Activated T-helper 2 cell treated with anti-CD3 and anti-CD28 coated beads, Interferon-gamma antibody, Interleukin-2, Interleukin-4, amounts not matched to agents 10 μg/mL and 5 μg/mL and 100 μg/mL, durations not matched to agents 14 hours and 24 hours and 36 hours (primary cell): ENCODE measurements around the gene PYHIN1. TPM values are rescaled to one million over a fixed set of nuclear protein-coding genes. Genes with fewer than 3 reads are reported as not detected.
A peak's percentile ranks its signal among the peaks of the same experiment; 100 is the strongest.
"Not testable (repeated sequence)": the region's sequence is repeated elsewhere in the genome, so short reads cannot be mapped to it uniquely, and the experiment has no call there.

Experiments
- DNase-seq: peaks from one replicate; pipeline ENCODE4 v3.0.0; 2021; ENCODE audit warnings: low spot score
- H3K27ac Mint-ChIP-seq: one replicate; pipeline ENCODE4 v1.8.0; 2021; ENCODE audit warnings: mixed read lengths
- H3K27me3 Mint-ChIP-seq: one replicate; pipeline ENCODE4 v1.8.0; 2021; ENCODE audit warnings: low read depth, mixed read lengths
- H3K36me3 Mint-ChIP-seq: one replicate; pipeline ENCODE4 v1.8.0; 2021; ENCODE audit warnings: low read depth, mixed read lengths
- H3K4me1 Mint-ChIP-seq: one replicate; pipeline ENCODE4 v1.8.0; 2021; ENCODE audit warnings: low read depth, mixed read lengths
- H3K4me3 Mint-ChIP-seq: one replicate; pipeline ENCODE4 v1.8.0; 2021; ENCODE audit warnings: low read depth, mild to moderate bottlenecking, moderate library complexity, mixed read lengths
- H3K9me3 Mint-ChIP-seq: one replicate; pipeline ENCODE4 v1.8.0; 2021; ENCODE audit warnings: mixed read lengths
- intact Hi-C: fragments of 100-400 bp; cut with micrococcal nuclease; formaldehyde crosslinking; loops from one replicate; pipeline ENCODE4 v1.15.1; 2023
- total RNA-seq: library from RNA; stranded (reverse); gene quantifications from 2 replicates; pipeline ENCODE4 v1.2.3, GENCODE V29; 2022

PYHIN1 gene
- total RNA-seq, 1 donor from 2014 or later, result 10.0 TPM

DNA sequence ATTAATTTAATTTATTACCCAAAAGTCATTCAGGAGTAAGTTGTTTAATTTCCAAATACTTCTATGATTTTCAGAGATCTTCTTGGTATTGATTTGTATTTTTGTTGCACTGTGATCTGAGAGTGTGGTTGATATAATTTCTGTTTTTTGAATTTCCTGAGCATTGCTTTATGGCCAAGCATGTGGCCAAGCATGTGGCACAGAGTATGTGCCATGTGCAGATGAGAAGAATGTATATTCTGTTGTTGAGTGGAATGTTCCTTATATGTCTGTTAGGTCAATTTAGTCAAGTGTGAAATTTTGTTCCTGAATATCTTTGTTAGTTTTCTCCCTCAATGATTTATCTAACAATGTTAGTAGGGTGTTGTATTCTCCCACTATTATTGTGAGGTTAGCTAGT lies 53.0 kb downstream of the PYHIN1 start:
- Mint-ChIP-seq H3K27me3 (peaks cover 3% of the 10 kb centered on the region), H3K9me3 (peaks cover 42% of the 10 kb centered on the region), H3K4me3 (no peak overlapping the region), H3K36me3 (peaks cover 44% of the 10 kb centered on the region), H3K4me1 (no peaks in the 10 kb centered on the region), H3K27ac (no peak overlapping the region)
- intact Hi-C loops, result no loop called here
- no peak for DNase-seq

- H3K9me3 Mint-ChIP-seq, result peaks cover 38% of the 10 kb centered on the region
- no peak overlapping the region for H3K27ac Mint-ChIP-seq
- intact Hi-C loops, result no loop called here
- peaks cover 1% of the 10 kb centered on the region for H3K27me3 Mint-ChIP-seq
- H3K36me3 Mint-ChIP-seq, result peaks cover 60% of the 10 kb centered on the region
- H3K4me1 Mint-ChIP-seq, result no peaks in the 10 kb centered on the region
- no peak for DNase-seq
- H3K4me3 Mint-ChIP-seq, result no peak overlapping the region
Observed at GRCh38 chr1:158989424-158989823, 58.1 kb downstream of the PYHIN1 start.

DNA sequence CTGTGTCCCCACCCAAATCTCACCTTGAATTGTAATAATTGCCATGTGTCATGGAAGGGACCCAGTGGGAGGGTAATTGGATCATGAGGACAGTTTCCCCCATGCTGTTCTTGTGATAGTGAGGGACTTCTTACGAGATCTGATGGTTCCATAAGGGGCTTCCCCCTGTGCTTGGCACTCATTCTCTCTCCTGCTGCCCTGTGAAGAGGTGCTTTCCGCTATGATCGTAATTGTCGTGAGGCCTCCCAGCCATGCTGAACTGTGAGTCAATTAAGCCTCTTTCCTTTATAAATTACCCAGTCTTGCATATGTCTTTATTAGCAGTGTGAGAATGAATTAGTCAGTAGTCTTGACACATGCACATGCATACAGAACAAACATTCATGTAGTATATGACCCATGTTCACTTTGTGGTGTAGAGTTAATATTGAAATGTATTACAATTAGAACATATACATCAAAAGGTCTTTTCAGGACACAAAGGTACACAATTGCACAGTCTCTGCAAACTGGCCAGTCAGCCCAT lies 61.5 kb downstream of the PYHIN1 start:
- Mint-ChIP-seq H3K27me3 (peaks cover 1% of the 10 kb centered on the region), H3K4me1 (peaks cover 16% of the 10 kb centered on the region), H3K9me3 (peaks cover 40% of the 10 kb centered on the region), H3K27ac (no peak overlapping the region), H3K36me3 (peaks cover 66% of the 10 kb centered on the region), H3K4me3 (no peak overlapping the region)
- intact Hi-C loops, result no loop called here
- DNase-seq, result no peak

DNA sequence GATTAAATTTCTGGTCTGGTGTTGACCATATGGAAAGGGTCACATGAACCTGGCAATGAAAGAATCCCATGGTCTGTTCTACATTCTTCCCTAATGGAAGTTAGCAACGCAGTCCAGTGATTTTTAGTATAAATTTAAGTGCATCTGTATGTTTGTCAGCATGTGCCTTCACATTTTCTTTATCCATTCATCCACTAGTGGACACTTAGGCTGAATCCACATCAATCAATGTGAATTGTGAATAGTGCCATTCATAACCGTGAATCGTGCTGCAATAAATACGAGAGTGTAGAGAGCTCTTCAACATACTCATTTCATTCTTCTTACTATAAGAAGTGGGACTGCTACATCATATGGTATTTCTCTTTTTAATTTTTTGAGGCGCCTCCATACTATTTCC lies 65.6 kb downstream of the PYHIN1 start:
- peaks cover 59% of the 10 kb centered on the region for H3K36me3 Mint-ChIP-seq
- no peaks in the 10 kb centered on the region for H3K27me3 Mint-ChIP-seq
- DNase-seq, result no peak
- H3K4me1 Mint-ChIP-seq, result peaks cover 31% of the 10 kb centered on the region
- no peak overlapping the region for H3K4me3 Mint-ChIP-seq
- peaks cover 32% of the 10 kb centered on the region for H3K9me3 Mint-ChIP-seq
- H3K27ac Mint-ChIP-seq, result no peak overlapping the region
- intact Hi-C loops, result loop anchor here (5.0 kb wide), 2 partner anchors 250 to 795 kb away; no protein-coding TSS in a partner anchor

- DNase-seq, result no peak
- peaks cover 31% of the 10 kb centered on the region for H3K4me1 Mint-ChIP-seq
- no peak overlapping the region for H3K27ac Mint-ChIP-seq
- peak overlapping the region; percentile 43 for H3K4me3 Mint-ChIP-seq
- H3K36me3 Mint-ChIP-seq, result peaks cover 46% of the 10 kb centered on the region
- peaks cover 20% of the 10 kb centered on the region for H3K9me3 Mint-ChIP-seq
- no peaks in the 10 kb centered on the region for H3K27me3 Mint-ChIP-seq
- intact Hi-C loops, result loop anchor here (1.0 to 5.0 kb wide), 6 partner anchors 10 to 796 kb away; no protein-coding TSS in a partner anchor
Observed at GRCh38 chr1:158998037-158998780, 66.9 kb downstream of the PYHIN1 start.

- H3K36me3 Mint-ChIP-seq, result peaks cover 42% of the 10 kb centered on the region
- H3K27ac Mint-ChIP-seq, result no peak overlapping the region
- intact Hi-C loops, result loop anchor here (1.0 to 5.0 kb wide), 6 partner anchors 10 to 796 kb away; no protein-coding TSS in a partner anchor
- H3K4me3 Mint-ChIP-seq, result peak overlapping the region; percentile 43
- peaks cover 31% of the 10 kb centered on the region for H3K4me1 Mint-ChIP-seq
- no peaks in the 10 kb centered on the region for H3K27me3 Mint-ChIP-seq
- peak; percentile 33 for DNase-seq
- peaks cover 15% of the 10 kb centered on the region for H3K9me3 Mint-ChIP-seq
Observed at GRCh38 chr1:158998781-158999161, 67.4 kb downstream of the PYHIN1 start.

DNA sequence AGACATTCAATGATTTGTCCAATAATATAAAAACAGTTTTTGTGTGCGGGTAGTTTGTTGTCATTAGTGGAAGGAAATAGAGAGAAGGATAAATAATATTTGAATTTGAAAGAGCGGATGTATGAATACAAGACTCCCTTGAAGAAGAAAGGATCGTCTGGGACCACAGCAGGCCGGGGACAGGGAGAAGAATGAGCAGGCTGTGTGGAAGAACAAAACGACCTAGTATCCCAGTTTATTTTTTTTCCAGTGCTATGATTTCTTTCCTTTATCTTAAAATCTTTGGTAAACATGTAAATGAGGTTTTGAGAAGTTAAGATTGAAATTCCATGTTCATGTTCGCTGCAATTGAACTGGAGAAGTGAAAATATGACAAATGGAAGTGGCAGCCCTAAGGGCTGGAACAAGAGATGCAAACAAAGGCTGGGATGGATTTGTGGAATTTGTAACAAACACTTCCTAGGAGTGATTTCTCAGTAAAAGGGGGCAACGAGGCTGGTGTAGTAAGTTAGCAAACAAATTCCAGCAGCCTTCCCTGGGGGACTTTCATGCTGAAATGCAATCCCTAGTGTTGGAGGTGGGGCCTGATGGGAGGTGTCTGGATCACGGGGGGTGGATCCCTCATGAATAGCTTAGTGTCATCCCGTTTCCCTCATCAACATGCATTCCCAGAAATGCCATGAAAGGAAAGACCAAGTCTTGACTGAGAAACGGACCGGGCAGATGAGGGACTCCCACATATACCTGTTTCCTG lies 68.1 kb downstream of the PYHIN1 start:
- Mint-ChIP-seq H3K9me3 (peaks cover 11% of the 10 kb centered on the region), H3K27ac (no peak overlapping the region), H3K36me3 (peaks cover 38% of the 10 kb centered on the region), H3K4me1 (peaks cover 32% of the 10 kb centered on the region), H3K4me3 (no peak overlapping the region), H3K27me3 (no peaks in the 10 kb centered on the region)
- no peak for DNase-seq
- intact Hi-C loops, result loop anchor here (2.0 to 10.0 kb wide), 4 partner anchors 207 to 1865 kb away; partner anchors contain the start of gene ETV3

DNA sequence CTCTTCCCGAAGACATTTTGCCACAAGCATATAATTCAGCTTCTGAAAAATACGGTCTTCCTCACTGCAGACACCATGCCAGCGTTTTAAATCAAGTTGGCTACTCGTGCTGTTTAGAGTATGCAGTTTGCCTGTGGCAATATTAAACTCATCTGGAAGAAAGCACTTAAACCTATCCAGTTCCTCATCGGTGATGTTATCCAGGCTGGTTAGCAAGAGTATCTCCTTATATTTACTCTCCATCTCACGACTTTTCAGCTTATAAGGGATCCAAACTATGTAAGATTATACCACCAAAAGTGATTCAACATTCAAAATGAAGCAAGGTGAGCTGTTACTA lies 68.7 kb downstream of the PYHIN1 start:
- H3K4me1 Mint-ChIP-seq, result peaks cover 35% of the 10 kb centered on the region
- H3K9me3 Mint-ChIP-seq, result peaks cover 6% of the 10 kb centered on the region
- no peaks in the 10 kb centered on the region for H3K27me3 Mint-ChIP-seq
- no peak overlapping the region for H3K4me3 Mint-ChIP-seq
- H3K36me3 Mint-ChIP-seq, result peaks cover 38% of the 10 kb centered on the region
- no peak overlapping the region for H3K27ac Mint-ChIP-seq
- intact Hi-C loops, result loop anchor here (10.0 kb wide), 1 partner anchor 1865 kb away; the partner anchor contains the start of gene ETV3
- DNase-seq, result no peak

- intact Hi-C loops, result loop anchor here (10.0 kb wide), 1 partner anchor 1866 kb away; the partner anchor contains the start of gene ETV3
- Mint-ChIP-seq H3K4me1 (peaks cover 36% of the 10 kb centered on the region), H3K27me3 (no peaks in the 10 kb centered on the region), H3K4me3 (no peak overlapping the region), H3K36me3 (peaks cover 36% of the 10 kb centered on the region), H3K27ac (no peak overlapping the region), H3K9me3 (no peaks in the 10 kb centered on the region)
- no peak for DNase-seq
Observed at GRCh38 chr1:159000625-159001024, 69.3 kb downstream of the PYHIN1 start.

GRCh38 chr1:159005161-159005560 lies 73.8 kb downstream of the PYHIN1 start:
- Mint-ChIP-seq H3K4me1 (peaks cover 47% of the 10 kb centered on the region), H3K9me3 (no peaks in the 10 kb centered on the region), H3K27ac (peak overlapping the region; percentile 12), H3K36me3 (peaks cover 51% of the 10 kb centered on the region), H3K4me3 (no peak overlapping the region), H3K27me3 (no peaks in the 10 kb centered on the region)
- intact Hi-C loops, result loop anchor here (5.0 to 10.0 kb wide), 2 partner anchors 288 to 1870 kb away; partner anchors contain the start of gene ETV3
- DNase-seq, result no peak

DNA sequence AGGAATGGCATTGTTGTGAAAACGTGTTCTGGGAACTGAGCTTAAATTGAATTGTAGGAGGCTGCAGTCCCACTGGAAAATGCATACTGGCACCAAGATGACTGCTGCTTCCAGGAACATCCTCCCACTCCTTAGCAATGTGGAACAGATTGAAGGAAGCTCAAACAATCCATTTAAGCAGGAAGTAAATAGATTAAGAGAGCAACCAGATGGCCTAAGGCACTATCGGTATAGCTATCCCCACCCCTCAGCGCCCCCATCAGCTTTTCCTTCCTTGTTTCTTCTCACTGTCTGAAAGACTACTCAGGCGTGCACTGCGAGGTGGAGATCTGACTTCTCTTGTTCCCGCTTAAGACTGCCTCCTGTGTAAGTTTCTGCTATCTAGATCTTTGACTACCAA lies 74.3 kb downstream of the PYHIN1 start:
- no peaks in the 10 kb centered on the region for H3K27me3 Mint-ChIP-seq
- H3K4me1 Mint-ChIP-seq, result peaks cover 45% of the 10 kb centered on the region

GRCh38 chr1:159006210-159006807 lies 75.0 kb downstream of the PYHIN1 start:
- DNase-seq, H3K4me3 Mint-ChIP-seq, H3K27ac Mint-ChIP-seq, H3K9me3 Mint-ChIP-seq, H3K27me3 Mint-ChIP-seq: not testable (repeated sequence)
- intact Hi-C loops, result loop anchor here (5.0 to 10.0 kb wide), 2 partner anchors 289 to 1872 kb away; partner anchors contain the start of gene ETV3
- Mint-ChIP-seq H3K4me1 (peaks cover 44% of the 10 kb centered on the region), H3K36me3 (peaks cover 54% of the 10 kb centered on the region)

More for the DNA sequence above, 74.3 kb downstream of the PYHIN1 start:
- peaks cover 52% of the 10 kb centered on the region for H3K36me3 Mint-ChIP-seq
- peak overlapping the region; percentile 12 for H3K27ac Mint-ChIP-seq
- H3K9me3 Mint-ChIP-seq, result no peaks in the 10 kb centered on the region
- no peak overlapping the region for H3K4me3 Mint-ChIP-seq
- no peak for DNase-seq
- intact Hi-C loops, result loop anchor here (5.0 to 10.0 kb wide), 2 partner anchors 288 to 1871 kb away; partner anchors contain the start of gene ETV3
